Breast epithelium (tissue), 3 donors: Measurements from ENCODE around the gene GPC6.

Experiments
- CTCF ChIP-seq, 3 donors: fragments of 450-650 bp; IDR thresholded peaks; one replicate each; pipeline ENCODE4 v1.5.1; 2016 to 2017; ENCODE audit warnings: antibody characterized with exemption in 3 of 3, mild to moderate bottlenecking in 3 of 3, moderate library complexity in 3 of 3
- POLR2A ChIP-seq: fragments of 450-650 bp; IDR thresholded peaks from one replicate; pipeline ENCODE4 v1.6.1; 2016; ENCODE audit warnings: antibody characterized with exemption, mild to moderate bottlenecking, moderate library complexity
- POLR2AphosphoS5 ChIP-seq, 3 donors: sonication (generic); formaldehyde crosslinking; IDR thresholded peaks; one replicate each; pipeline ENCODE4 v1.6.1; 2017; ENCODE audit warnings: antibody characterized with exemption in 3 of 3

- no peak for TF ChIP-seq POLR2AphosphoS5 (IDR thresholded peaks at IDR 0.05)
- no peak for TF ChIP-seq CTCF (IDR thresholded peaks at IDR 0.05)
- no peak for TF ChIP-seq POLR2A
Measured at GRCh38 chr13:94303644-94304174, 1077.1 kb downstream of the GPC6 start.
